Measurements from ENCODE around the gene TMBIM4. TPM values are rescaled to one million over a fixed set of nuclear protein-coding genes. Genes with fewer than 3 reads are reported as not detected.

Gene TMBIM4
- total RNA-seq, 3 donors from 2014 or later = 128 to 325 (median 218) TPM

DNA sequence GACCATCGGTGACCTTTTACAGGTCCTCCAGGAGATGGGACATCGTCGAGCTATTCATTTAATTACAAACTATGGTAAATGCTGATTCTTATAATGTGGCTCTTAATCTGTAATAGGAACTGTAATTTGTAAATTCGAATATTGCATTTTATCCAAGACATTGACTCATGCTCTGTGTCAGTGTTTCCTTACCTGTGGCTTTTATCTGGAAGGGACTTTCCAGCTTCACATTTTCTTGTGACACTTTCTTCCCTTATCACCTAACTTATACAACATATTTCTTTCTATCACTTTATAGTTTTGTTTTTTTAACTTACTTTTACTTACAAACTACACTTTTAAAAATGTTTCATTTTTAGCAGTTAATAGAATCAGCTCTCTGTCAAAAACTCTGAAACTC lies 34.0 kb upstream of the TMBIM4 start:
- TF ChIP-seq POLR2A (IDR thresholded peaks at IDR 0.05) (no peak), POLR2AphosphoS5 (IDR thresholded peaks at IDR 0.05) (no peak)
- TF ChIP-seq, protein P1, sequence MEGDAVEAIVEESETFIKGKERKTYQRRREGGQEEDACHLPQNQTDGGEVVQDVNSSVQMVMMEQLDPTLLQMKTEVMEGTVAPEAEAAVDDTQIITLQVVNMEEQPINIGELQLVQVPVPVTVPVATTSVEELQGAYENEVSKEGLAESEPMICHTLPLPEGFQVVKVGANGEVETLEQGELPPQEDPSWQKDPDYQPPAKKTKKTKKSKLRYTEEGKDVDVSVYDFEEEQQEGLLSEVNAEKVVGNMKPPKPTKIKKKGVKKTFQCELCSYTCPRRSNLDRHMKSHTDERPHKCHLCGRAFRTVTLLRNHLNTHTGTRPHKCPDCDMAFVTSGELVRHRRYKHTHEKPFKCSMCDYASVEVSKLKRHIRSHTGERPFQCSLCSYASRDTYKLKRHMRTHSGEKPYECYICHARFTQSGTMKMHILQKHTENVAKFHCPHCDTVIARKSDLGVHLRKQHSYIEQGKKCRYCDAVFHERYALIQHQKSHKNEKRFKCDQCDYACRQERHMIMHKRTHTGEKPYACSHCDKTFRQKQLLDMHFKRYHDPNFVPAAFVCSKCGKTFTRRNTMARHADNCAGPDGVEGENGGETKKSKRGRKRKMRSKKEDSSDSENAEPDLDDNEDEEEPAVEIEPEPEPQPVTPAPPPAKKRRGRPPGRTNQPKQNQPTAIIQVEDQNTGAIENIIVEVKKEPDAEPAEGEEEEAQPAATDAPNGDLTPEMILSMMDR (IDR thresholded peaks at IDR 0.05) = no peak
- no peaks in the 10 kb centered on the region for H3K4me1 ChIP-seq
- no peak for DNase-seq (ENCODE audit: low spot score in 2 of 2)
- H3K27me3 ChIP-seq = no peaks in the 10 kb centered on the region
- no peak overlapping the region for H3K27ac ChIP-seq
- H3K9me3 ChIP-seq = peaks cover 4 to 6% of the 10 kb centered on the region in 2 donors
- intact Hi-C loops (cut with DNase I; ENCODE audit: low total_unique reads) = no loop called here
- no peaks in the 10 kb centered on the region for H3K36me3 ChIP-seq
- no peak overlapping the region for H3K4me3 ChIP-seq

DNA sequence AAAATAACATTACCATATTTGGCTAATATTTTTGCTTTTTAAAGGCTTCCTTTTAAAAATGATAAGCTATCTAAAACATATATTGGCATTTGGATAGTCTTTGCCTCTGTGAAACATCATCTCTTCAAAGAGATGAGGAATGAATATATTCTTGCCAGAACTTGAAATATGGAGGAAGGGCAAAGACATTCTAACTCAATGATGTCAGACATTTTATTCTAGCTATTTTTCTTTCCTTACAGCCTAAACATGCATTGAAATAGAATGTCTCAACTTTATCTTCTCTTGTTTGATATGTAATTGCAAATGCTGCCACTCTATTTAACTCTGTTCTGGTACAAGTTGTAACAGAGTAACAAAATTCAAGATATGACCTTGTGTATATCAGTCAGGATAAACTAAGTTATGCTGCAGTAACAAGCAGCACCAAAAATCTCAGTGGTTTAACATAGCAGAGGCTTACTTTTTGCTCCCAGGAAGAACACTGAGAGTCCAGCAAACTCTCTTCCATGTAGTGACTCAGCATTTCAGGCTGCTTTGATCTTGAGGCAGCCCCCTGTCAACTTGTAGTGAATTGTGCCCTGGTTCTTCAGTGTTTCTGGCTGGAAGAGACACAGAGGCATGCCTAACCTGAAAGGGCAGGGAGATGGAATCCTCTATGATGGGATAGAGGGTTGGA lies 30.2 kb upstream of the TMBIM4 start:
- H3K4me1 ChIP-seq = no peaks in the 10 kb centered on the region
- no peaks in the 10 kb centered on the region for H3K27me3 ChIP-seq
- no peak for TF ChIP-seq POLR2AphosphoS5 (IDR thresholded peaks at IDR 0.05)
- H3K36me3 ChIP-seq = no peaks in the 10 kb centered on the region
- H3K9me3 ChIP-seq = peaks cover 4 to 6% of the 10 kb centered on the region in 2 donors
- H3K27ac ChIP-seq = no peak overlapping the region
- DNase-seq (ENCODE audit: low spot score in 2 of 2) = no peak
- intact Hi-C loops (cut with DNase I; ENCODE audit: low total_unique reads) = no loop called here
- H3K4me3 ChIP-seq = no peak overlapping the region

DNA sequence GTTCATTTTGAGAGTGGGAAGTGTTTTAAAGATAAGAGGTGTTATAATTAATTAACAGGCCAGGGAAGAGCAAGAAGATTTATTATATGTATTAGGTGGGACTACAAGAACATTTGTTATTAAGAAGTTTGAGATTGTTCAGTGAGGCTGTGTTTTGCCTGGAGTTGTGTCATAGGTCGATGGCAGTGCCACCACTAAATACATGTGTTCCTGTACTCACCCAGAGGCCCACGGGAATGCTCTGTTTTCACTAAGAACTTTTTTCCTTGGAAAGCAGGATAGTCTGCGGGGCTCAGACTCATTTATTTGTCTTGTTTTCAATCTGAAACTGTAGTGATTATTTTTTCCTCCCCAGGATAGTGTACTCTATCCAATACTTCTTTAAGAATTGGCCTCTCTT lies 29.3 kb upstream of the TMBIM4 start:
- no peaks in the 10 kb centered on the region for H3K36me3 ChIP-seq
- intact Hi-C loops (cut with DNase I; ENCODE audit: low total_unique reads) = no loop called here
- TF ChIP-seq POLR2A (IDR thresholded peaks at IDR 0.05) (no peak), POLR2AphosphoS5 (IDR thresholded peaks at IDR 0.05) (no peak)
- TF ChIP-seq, protein P1 (IDR thresholded peaks at IDR 0.05) = no peak

DNA sequence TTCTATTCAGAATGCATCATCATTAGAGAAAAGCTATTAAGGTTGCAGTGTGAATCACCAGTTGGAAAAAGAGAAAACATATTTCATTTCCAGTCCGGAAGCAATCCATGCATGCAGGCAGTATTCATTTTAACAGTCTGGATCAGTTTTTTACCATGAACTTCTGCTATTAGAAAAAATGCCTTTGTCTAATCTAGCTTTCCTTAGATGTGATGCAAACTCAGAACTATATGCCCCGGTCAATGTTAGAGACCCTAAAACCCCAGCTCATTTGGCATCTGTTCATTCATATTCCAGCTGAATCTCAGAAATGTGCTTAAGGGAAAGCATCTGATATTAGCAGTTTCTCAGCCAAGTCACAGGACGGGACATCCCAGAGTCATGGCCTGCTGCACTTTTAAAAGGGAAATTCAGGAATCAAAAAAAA lies 27.7 kb upstream of the TMBIM4 start:
- Histone ChIP-seq H3K27me3 (no peaks in the 10 kb centered on the region), H3K36me3 (no peaks in the 10 kb centered on the region), H3K9me3 (peaks cover 4 to 6% of the 10 kb centered on the region in 2 donors), H3K4me1 (no peaks in the 10 kb centered on the region), H3K27ac (no peak overlapping the region), H3K4me3 (no peak overlapping the region)
- intact Hi-C loops (cut with DNase I; ENCODE audit: low total_unique reads) = no loop called here
- no peak for DNase-seq (ENCODE audit: low spot score in 2 of 2)
- TF ChIP-seq POLR2A (IDR thresholded peaks at IDR 0.05) (no peak), POLR2AphosphoS5 (IDR thresholded peaks at IDR 0.05) (no peak)
- TF ChIP-seq, protein P1 (IDR thresholded peaks at IDR 0.05) = no peak

More for the DNA sequence above, 29.3 kb upstream of the TMBIM4 start:
- Histone ChIP-seq H3K9me3 (peaks cover 4 to 6% of the 10 kb centered on the region in 2 donors), H3K27ac (no peak overlapping the region), H3K27me3 (no peaks in the 10 kb centered on the region), H3K4me1 (no peaks in the 10 kb centered on the region), H3K4me3 (no peak overlapping the region)
- no peak for DNase-seq (ENCODE audit: low spot score in 2 of 2)

DNA sequence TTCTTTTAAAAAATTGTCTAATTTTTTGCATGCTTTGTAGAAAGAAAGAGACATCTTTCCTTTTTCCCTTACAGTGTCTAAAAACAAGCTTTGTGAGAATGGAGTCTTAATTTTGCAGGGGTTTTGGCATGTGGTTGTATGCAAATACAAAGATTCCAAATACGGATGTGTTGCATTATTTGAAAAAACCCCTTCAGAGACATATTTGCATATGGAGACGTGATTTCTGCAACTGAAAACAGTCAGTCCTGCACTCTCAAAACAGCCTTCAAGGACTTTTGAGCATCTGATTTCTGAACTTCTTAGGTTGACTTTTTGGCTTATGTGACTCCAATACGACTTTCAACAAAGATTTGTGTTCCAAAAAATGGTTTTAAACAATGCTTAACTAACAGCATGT lies 27.0 kb upstream of the TMBIM4 start:
- DNase-seq (ENCODE audit: low spot score in 2 of 2) = no peak
- no peak overlapping the region for H3K4me3 ChIP-seq
- H3K36me3 ChIP-seq = no peaks in the 10 kb centered on the region
- no peaks in the 10 kb centered on the region for H3K4me1 ChIP-seq
- H3K27ac ChIP-seq = no peak overlapping the region
- H3K27me3 ChIP-seq = no peaks in the 10 kb centered on the region
- no peak for TF ChIP-seq POLR2A (IDR thresholded peaks at IDR 0.05)
- H3K9me3 ChIP-seq = peaks cover 4 to 6% of the 10 kb centered on the region in 2 donors
- intact Hi-C loops (cut with DNase I; ENCODE audit: low total_unique reads) = no loop called here

DNA sequence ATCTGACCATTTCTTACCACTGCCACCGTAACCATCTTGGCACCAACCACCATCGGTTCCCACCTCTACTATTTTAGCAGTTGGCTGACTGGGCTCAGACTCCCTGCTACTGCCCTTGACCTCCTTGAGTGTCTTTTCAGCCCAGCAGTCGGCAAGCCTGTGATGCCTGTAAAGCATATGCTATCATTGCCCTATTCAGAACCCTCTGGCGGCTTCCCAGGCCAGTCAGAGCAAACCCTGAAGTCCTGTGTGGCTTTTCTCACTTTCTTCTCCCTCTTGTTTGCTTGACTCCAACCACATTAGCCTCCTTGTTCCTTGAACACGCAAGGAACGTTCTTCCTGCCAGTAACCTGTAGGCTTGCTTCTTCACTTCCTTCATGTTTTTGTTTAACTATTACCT lies 25.4 kb upstream of the TMBIM4 start:
- peak overlapping the region in 1 of 2 donors; percentile 38 for H3K27ac ChIP-seq
- no peaks in the 10 kb centered on the region for H3K4me1 ChIP-seq

More for the DNA sequence above, 25.4 kb upstream of the TMBIM4 start:
- intact Hi-C loops (cut with DNase I; ENCODE audit: low total_unique reads) = no loop called here
- TF ChIP-seq POLR2A (IDR thresholded peaks at IDR 0.05) (no peak), POLR2AphosphoS5 (IDR thresholded peaks at IDR 0.05) (no peak)
- TF ChIP-seq, protein P1 (IDR thresholded peaks at IDR 0.05) = no peak
- H3K36me3 ChIP-seq = no peaks in the 10 kb centered on the region
- H3K4me3 ChIP-seq = no peak overlapping the region
- H3K27me3 ChIP-seq = no peaks in the 10 kb centered on the region
- DNase-seq (ENCODE audit: low spot score in 2 of 2) = no peak
- peaks cover 4% of the 10 kb centered on the region in 2 donors for H3K9me3 ChIP-seq
